B cell (primary cell): Measurements from ENCODE around the gene DYNC1I2.

Experiments
- CTCF ChIP-seq: fragments of 200-600 bp; IDR thresholded peaks from one replicate; pipeline ENCODE4 v1.8.0; 2022; ENCODE audit warnings: antibody characterized with exemption, mild to moderate bottlenecking
- EZH2 ChIP-seq: IDR thresholded peaks from 2 replicates; pipeline ENCODE4 v1.6.1; 2012; ENCODE audit warnings: borderline replicate concordance, low read depth, mild to moderate bottlenecking, moderate library complexity, low read length; ENCODE audit not compliant: insufficient read depth, poor library complexity, severe bottlenecking

- no peak for TF ChIP-seq CTCF
- no peak for TF ChIP-seq EZH2
These were observed 15.7 kb downstream of the DYNC1I2 start for GRCh38 chr2:171702781-171703556.
